ENCODE results near the gene DIDO1.
"Not testable (repeated sequence)": the region's sequence is repeated elsewhere in the genome, so short reads cannot be mapped to it uniquely, and the experiment has no call there.

DIDO1 gene

DNA sequence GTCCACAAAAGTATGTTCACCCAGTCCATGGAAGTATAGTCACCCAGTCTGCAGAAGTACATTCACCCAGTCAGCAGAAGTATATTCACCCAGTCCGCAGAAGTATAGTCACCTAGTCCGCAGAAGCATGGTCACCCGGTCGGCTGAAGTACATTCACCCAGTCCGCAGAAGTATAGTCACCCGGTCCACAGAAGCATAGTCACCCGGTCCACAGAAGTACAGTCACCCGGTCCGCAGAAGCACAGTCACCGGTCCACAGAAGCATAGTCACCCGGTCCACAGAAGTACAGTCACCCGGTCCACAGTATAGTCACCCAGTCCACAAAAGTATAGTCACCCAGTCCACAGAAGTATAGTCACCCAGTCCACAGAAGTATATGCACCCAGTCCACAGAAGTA, 73.5 kb downstream of the DIDO1 start:
- no peak for DNase-seq (ENCODE audit: low spot score)

- DNase-seq (ENCODE audit: low spot score) = no peak
Measured at GRCh38 chr20:62852196-62852595, 74.1 kb downstream of the DIDO1 start.

DNA sequence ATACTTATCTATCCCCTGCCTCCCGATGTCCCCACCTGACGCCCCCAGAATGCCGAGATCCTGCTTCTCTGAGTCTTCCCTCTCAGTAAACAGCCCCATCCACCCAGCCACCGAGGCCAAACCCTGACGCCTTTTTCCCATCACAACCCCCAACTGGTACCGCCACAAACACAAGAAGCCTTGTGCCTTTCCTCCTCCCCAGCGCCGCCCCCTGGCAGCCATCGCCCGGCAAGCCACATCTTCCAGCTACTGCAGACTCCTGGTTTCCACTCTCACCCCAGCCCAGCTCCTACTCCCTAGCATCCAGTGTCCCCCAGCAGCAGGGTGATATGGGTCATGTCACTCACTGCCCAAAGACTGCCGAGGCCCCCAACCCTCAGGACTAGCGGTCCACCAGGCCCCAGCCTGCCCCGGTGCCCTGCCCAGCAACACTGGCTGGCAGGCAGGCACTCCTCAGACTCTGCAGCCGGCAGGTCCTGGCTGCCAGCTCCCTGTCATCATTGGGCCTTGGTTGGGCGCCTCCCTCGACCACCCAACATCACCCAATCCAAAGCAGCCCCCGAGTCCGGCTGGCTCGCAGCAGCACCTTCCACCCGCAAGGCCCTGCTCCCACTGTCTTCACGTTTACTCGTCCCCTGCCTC, 75.9 kb downstream of the DIDO1 start:
- DNase-seq (ENCODE audit: low spot score) = no peak

GRCh38 chr20:62849431-62849830, 76.9 kb downstream of the DIDO1 start:
- DNase-seq (ENCODE audit: low spot score) = no peak

DNA sequence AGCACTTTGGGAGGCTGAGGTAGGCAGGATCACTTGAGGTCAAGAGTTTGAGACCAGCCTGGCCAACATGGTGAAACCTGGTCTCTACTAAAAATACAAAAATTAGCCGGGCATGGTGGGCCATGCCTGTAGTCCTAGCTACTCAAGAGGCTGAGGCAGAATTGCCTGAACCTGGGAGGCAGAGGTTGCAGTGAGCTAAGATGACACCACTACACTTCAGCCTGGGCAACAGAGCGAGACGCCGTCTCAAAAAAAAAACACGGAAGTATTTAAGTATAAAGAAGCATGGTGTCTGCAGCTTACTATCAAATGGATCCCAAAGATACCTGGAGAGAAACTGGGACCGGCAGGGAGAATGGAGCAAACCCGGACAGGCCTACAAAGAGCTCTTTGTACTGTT, 77.4 kb downstream of the DIDO1 start:
- not testable (repeated sequence) for DNase-seq (ENCODE audit: low spot score)

DNA sequence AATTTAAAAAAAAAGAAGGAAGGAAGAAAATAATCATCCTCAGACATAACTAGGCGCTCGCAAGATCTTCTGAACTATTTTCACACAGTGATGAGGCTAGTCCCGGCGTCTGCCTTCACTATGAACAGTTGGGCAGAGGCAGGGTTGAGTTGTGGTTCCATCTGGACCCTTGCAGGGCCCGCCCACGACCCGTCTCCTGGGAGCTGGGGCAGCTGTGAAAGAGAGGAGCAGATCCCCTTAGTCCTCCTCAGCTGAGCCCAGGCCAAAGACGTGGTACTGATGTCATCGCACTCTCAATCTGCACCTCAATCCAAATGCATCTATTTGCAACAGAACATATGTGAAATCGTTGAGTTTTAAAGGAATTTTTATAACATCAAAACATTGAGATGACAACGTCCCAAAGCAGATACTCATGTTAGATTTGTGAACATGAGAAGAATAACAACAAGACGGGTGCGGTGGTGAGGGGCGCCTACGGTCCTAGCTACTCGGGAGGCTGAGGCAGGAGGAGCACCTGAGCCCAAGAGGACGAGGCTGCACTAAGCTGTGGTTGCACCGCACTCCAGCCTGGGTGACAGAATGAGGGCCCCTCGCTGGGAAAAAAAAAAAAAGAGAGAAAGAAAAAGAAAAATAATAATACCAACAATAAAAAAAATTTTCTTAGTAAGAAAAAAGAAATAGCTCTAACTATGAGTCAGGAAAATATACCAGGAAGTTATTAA, 80.0 kb downstream of the DIDO1 start:
- no peak for DNase-seq (ENCODE audit: low spot score)

DNA sequence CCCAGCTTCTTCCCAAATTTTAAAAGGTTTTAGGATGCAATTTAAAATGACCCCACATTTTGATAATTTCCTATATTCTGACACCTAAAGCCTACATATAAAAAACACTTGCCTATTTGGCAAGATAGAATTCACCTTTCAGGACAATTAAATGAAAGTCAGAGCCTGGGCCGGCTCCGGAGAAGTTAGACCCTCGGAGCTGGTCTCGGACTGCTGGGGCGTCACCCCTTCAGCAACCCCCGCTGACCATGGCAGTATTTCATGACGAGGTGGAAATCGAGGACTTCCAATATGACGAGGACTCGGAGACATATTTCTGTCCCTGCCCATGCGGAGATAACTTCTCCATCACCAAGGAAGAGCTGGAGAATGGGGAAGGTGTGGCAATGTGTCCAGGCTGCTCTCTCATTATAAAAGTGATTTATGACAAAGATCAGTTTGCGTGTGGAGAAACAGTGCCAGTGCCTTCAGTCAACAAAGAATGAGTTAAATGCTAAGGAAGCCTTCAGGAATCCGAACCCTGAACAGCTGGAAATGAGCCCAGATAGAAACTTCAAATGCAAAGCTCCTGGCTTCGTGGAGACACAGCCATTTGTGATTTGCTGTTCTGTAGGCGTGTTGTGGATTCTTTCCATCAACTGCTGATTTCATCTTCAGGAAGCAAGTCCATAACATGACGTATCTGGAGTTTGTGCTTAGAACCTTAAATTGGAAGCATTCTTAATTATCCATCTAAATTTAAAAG, 80.7 kb downstream of the DIDO1 start:
- DNase-seq (ENCODE audit: low spot score) = no peak

DNA sequence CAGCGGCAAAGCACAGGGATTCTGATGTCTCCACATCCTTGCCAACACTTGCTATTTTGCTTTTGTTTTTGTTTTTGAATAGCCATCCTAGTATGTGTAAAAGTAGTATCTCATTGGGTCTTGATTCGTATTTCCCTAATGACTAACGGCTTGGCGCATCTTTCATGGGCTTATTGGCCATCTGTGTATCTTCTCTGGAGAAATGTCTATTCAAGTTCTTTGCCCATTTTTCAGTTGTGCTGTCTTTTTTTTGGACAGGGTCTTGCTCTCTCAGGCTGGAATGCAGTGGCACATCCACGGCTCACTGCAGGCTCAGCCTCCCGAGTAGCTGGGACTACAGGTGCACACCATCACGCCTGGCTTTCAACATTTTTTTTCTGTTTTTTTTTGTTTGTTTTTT, 82.1 kb downstream of the DIDO1 start:
- no peak for DNase-seq (ENCODE audit: low spot score)

GRCh38 chr20:62843656-62844055, 82.6 kb downstream of the DIDO1 start:
- no peak for DNase-seq (ENCODE audit: low spot score)

GRCh38 chr20:62841705-62842212, 84.5 kb downstream of the DIDO1 start:
- DNase-seq (ENCODE audit: low spot score) = no peak

DNA sequence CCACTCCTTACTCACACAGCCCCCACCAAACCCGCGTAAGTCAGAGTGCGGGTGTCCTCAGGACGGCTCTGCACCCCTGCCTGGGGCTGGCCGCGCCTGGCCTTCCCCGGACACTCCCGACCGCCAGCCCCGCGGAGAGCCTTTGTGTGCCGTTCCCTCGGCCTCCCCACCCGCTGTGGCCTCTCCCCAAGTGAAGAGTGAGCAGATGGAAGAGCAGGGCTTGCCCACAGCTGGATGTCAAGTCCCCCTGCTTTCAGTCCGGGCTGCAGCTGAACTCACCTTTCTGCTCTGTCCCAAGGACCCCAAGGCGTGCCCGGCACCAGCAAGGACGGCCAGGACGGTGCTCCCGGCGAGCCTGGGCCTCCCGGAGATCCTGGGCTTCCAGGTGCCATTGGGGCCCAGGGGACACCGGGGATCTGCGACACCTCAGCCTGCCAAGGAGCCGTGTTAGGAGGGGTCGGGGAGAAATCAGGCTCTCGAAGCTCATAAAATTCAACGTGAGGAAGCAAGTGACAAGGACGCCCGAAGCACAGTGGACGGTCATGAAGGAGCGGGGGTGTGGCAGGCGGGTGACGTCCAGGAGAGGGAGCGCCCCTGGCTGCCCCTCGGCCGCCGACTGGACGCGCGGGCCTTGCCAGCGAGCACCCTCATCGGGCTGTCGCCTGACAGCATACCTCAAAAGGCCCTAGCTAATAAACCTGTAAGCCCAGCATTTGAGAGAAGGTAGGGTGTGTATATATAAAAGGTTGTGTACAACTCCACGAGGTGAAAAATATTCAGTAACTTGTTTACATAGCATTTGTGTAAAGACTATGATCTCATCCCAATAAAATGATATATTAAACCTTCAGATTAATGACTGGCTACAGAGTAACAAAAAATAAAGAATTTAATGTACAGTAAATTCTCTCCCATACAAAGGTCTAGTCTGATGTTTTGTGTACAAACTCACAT, 85.8 kb downstream of the DIDO1 start:
- no peak for DNase-seq (ENCODE audit: low spot score)

GRCh38 chr20:62839816-62840215, 86.5 kb downstream of the DIDO1 start:
- DNase-seq (ENCODE audit: low spot score) = no peak

- DNase-seq (ENCODE audit: low spot score) = no peak
Measured at GRCh38 chr20:62839261-62839660, 87.0 kb downstream of the DIDO1 start.

DNA sequence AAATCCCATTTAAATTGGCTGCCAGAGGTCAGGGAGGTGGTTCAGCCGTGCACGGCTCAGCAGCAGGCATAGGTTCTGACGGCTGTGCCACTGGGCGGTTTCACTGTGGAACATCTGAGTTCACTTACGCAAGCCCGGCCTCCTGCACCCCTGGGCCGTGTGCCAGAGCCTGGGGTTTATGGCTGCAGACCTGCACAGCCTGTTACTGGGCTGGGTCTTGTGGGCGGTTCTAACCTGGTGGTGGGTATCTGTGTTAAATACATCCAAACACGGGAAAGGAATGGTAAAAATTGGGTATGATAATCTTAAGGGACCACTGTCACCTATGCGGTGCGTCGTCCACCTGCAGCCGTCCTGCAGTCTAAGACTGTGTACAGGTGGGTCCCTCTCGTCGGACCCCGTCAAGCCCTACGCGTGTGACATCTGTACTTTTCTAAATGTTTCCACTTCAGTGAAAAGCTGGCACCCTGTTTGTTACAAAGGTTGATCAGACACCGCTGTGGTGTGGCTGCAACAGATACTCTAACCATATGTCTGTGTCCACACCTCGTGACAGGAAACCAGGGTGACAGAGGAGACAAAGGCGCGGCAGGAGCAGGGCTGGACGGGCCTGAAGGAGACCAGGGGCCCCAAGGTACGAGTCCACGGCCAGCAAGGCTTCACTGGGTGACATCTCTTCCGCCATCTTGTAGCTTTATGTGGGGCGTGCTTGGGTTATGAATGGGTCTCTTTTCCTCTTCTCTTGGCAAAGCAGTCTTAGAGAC, 88.0 kb downstream of the DIDO1 start:
- no peak for DNase-seq (ENCODE audit: low spot score)

DNA sequence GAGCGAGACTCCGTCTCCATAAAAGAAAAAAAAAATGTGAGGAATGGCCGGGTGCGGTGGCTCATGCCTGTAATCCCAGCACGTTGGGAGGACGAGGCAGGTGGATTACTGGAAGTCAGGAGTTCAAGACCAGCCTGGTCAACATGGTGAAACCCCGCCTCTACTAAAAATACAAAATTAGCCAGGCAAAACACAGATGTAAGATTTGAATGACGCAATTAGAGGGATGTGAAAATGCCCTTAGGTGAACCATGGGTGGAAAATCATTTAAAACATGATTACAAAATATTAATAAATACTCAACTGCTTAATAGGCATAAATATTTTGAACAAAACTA, 88.5 kb downstream of the DIDO1 start:
- no peak for DNase-seq (ENCODE audit: low spot score)

DNA sequence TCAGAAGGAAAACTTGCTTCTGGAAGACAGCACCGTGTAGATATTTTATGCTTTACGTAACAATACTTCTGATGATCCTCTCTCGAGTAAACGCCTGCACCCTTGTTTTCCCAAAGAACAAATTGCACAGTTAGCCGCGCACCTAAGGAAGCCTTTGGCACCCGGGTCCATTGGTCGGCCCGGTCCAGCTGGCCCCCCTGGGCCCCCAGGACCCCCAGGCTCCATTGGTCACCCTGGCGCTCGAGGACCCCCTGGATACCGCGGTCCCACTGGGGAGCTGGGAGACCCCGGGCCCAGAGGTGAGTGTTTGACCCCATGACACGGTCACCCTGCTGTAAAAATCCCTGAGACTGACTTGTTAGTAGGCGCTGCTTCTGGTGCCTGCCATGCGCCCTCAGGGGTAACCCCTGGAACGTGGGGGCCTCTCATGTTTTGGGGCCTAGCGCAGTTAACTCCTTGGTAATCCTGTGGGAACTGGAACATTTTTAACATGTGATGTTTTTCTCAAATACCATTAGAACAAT, 89.3 kb downstream of the DIDO1 start:
- no peak for DNase-seq (ENCODE audit: low spot score)

DNA sequence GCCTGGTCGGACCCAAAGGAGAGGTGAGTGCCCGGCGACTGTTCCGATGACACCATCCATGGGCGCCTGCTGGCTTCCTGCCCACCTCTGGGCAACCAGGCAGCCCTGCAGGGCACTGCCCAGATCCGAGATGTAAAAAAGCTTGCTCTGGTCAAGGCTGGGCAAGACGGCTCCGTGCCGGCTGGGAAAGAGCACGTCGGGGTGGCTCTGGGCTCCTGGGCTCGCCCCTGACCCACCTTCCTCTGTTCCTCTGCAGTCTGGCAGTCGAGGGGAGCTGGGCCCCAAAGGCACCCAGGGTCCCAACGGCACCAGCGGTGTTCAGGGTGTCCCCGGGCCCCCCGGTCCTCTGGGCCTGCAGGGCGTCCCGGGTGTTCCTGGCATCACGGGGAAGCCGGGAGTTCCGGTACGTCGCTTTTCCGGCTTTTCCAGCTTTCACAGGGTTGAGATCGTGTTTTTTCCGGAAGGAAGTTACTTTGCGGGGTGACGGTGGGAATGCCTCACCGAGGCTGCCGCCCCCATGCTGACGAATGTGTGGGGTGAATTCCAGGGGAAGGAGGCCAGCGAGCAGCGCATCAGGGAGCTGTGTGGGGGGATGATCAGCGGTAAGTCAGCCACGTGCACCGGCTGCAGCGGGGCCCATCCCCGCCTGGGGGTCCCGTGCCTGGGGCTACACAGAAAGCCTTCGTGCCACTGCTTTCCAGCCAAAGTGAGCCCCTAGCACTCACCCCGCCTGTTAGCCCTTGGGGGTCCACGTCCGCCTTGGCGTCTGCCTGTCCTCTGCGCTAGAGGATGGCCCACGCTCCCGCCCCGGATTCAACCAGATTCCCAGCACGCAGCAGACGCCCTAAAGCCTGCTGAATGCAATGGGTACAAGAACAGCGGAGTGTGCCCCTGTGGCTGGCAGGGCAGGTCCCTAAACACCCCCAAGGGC, 90.1 kb downstream of the DIDO1 start:
- no peak for DNase-seq (ENCODE audit: low spot score)

DNA sequence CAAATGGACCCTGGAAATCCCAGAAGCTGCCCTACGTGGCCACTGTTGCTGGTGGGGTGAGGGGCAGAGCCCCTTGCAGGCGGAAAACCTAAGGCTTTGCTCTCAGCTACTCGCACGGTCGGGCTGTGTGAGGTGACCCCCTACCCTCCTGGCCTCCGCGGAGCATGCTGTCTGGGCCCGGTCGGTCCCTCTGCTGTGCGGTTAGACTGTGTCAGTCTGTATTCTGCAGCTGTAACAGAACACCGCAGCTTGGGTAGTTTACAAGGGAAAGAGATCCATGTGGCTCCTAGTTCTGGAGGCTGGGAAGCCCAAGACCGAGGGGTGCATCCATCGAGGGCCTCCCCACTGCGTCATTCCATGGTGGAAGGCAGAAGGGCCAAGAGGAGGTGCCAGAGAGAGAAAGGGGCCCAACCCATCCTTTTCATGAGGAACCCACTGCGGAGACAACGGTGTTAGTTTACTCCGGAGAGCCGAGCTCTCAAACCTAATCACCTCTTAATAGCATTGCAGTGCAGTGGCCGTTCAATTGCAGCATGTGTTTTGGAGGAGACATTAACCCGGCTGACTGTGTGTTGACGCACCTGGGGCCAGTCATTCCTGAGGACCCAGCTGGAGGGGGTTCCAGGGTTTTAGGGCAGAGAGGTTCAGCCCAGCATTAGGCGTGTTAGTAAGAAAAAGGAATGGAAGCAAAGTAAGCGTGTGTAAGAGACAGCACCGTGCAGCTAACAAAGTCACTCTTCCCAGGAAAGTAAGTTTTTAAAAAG, 91.2 kb downstream of the DIDO1 start:
- no peak for DNase-seq (ENCODE audit: low spot score)

DNA sequence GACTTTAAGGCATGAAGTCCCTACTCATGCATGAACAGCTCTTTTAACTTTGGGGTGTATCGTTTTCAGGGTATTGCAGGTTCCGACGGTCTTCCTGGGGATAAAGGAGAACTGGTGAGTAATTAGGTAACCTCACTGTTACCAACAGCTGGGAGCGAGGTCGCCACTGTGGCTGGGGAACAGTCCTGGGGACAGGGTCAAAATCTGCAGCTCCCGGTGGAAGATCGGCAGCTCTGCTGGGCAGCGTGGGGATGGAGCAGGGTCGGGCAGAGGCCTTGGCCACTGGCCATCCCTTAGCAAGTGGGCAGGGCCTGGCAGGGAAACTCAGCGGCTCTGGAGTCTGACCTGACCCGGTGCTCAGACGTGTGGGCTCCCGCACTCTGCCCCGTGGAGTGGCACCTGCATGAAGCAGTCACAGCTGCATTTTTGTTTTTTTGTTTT, 93.3 kb downstream of the DIDO1 start:
- DNase-seq (ENCODE audit: low spot score) = no peak

All from iPS-NIHi11 (cell line).